PC-9 (cell line): ENCODE measurements around the gene SLC12A4. TPM values are rescaled to one million over a fixed set of nuclear protein-coding genes. Genes with fewer than 3 reads are reported as not detected.

Experiments used
- BruUV-seq: library from RNA; stranded (reverse); fragments of 400-500 nt; replicated peaks from 2 replicates; lab custom pipeline; 2021; lab: Mats Ljungman, UMichigan
- CTCF ChIA-PET: fragments of 300-600 bp; sonication (Branson Sonifier 250); formaldehyde crosslinking; loops from one replicate; lab custom pipeline; 2022; ENCODE audit warnings: antibody characterized with exemption; lab: Charles Lee
- POLR2A ChIA-PET: fragments of 300-600 bp; sonication (Branson Sonifier 250); formaldehyde crosslinking; loops from one replicate; lab custom pipeline; 2022; ENCODE audit warnings: antibody characterized with exemption; ENCODE audit not compliant: unreplicated experiment; lab: Charles Lee
- DNase-seq, 2 experiments: peaks; one replicate each; pipeline versions ENCODE4 v3.0.0 to v3.0.0-alpha.2; 2015 to 2022; ENCODE audit warnings: mixed read lengths in 1 of 2
- H2AFZ ChIP-seq: fragments of 200-600 bp; sonication (generic); 2 replicates; pipeline ENCODE4 v1.8.1; 2017; ENCODE audit warnings: antibody characterized with exemption
- H3F3A ChIP-seq: fragments of 200-600 bp; sonication (generic); 2 replicates; pipeline ENCODE4 v1.8.1; 2017; ENCODE audit warnings: antibody characterized with exemption, mild to moderate bottlenecking, low read depth; ENCODE audit not compliant: insufficient read depth
- H3K27ac ChIP-seq: fragments of 200-600 bp; sonication (generic); 2 replicates; pipeline ENCODE4 v1.6.1; 2016; ENCODE audit warnings: mixed run types
- H3K27me3 ChIP-seq: fragments of 200-600 bp; sonication (generic); 2 replicates; pipeline ENCODE4 v1.6.1; 2016; ENCODE audit warnings: low read depth, mixed run types; ENCODE audit not compliant: insufficient read depth
- H3K36me3 ChIP-seq: fragments of 200-600 bp; sonication (generic); 2 replicates; pipeline ENCODE4 v1.6.1; 2016; ENCODE audit warnings: low read depth, mixed run types
- H3K4me1 ChIP-seq: fragments of 200-600 bp; sonication (generic); replicated peaks from 2 replicates; pipeline ENCODE4 v1.6.1; 2016; ENCODE audit warnings: mixed run types; ENCODE audit not compliant: insufficient read depth
- H3K4me2 ChIP-seq: fragments of 200-600 bp; sonication (generic); 2 replicates; pipeline ENCODE4 v1.6.1; 2017; ENCODE audit warnings: mixed run types
- H3K4me3 ChIP-seq: fragments of 200-600 bp; sonication (generic); 2 replicates; pipeline ENCODE4 v1.6.1; 2016; ENCODE audit warnings: mixed run types
- H3K79me2 ChIP-seq: fragments of 200-600 bp; sonication (generic); 2 replicates; pipeline ENCODE4 v1.6.1; 2017; ENCODE audit warnings: low read depth, mixed run types
- H3K9me2 ChIP-seq: fragments of 200-600 bp; sonication (generic); 2 replicates; pipeline ENCODE4 v1.8.1; 2017; ENCODE audit warnings: mild to moderate bottlenecking; ENCODE audit not compliant: insufficient read depth
- H3K9me3 ChIP-seq: fragments of 200-600 bp; sonication (generic); 2 replicates; pipeline ENCODE4 v1.8.1; 2016; ENCODE audit warnings: low read depth; ENCODE audit not compliant: insufficient read depth
- H4K20me1 ChIP-seq: fragments of 200-600 bp; sonication (generic); 2 replicates; pipeline ENCODE4 v1.8.1; 2017; ENCODE audit not compliant: insufficient read depth
- EZH2 ChIP-seq: fragments of 200-600 bp; sonication (generic); IDR thresholded peaks from 2 replicates; pipeline ENCODE4 v1.8.0; 2017; ENCODE audit warnings: antibody characterized with exemption, low read depth
- intact Hi-C: fragments of 100-400 bp; cut with micrococcal nuclease; formaldehyde crosslinking; loops from one replicate; pipeline ENCODE4 v1.10.0; 2022; ENCODE audit not compliant: unreplicated experiment
- total RNA-seq: library from RNA; stranded (reverse); gene quantifications from 2 replicates; pipeline ENCODE4 v1.2.3, GENCODE V29; 2021
- TF ChIP-seq, protein P1 (sequence below): fragments of 200-600 bp; sonication (generic); conservative IDR thresholded peaks from 2 replicates; pipeline ENCODE4 v1.6.1; 2017; ENCODE audit warnings: mixed run types, antibody characterized with exemption, mild to moderate bottlenecking, moderate library complexity

Gene SLC12A4
- total RNA-seq, 1 experiment from 2014 or later = 27.0 TPM

DNA sequence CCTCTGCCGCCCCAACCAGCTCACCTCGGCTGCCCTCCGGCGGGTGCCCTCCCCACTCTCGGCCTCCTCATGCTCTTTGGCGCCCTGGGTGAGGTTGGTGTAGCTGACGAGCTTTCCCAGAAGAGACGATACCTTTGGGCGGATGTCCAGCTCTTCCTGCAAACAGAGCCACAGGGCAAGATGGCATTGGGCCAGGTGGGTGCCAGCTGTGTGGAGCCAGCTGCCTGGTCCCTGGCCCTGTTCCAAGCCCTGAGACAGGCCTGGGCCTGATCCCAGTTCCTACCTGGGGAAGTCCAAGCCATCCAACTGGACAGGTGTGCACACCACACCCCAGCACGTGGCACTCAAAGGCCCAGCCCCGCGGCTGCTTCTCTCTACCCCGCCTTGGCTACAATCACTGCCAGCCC is 6.9 kb downstream of the SLC12A4 start:
- no peaks in the 10 kb centered on the region for H3K79me2 ChIP-seq
- H3K4me1 ChIP-seq = no peaks in the 10 kb centered on the region
- no peak overlapping the region for H3K4me2 ChIP-seq
- TF ChIP-seq, protein P1, sequence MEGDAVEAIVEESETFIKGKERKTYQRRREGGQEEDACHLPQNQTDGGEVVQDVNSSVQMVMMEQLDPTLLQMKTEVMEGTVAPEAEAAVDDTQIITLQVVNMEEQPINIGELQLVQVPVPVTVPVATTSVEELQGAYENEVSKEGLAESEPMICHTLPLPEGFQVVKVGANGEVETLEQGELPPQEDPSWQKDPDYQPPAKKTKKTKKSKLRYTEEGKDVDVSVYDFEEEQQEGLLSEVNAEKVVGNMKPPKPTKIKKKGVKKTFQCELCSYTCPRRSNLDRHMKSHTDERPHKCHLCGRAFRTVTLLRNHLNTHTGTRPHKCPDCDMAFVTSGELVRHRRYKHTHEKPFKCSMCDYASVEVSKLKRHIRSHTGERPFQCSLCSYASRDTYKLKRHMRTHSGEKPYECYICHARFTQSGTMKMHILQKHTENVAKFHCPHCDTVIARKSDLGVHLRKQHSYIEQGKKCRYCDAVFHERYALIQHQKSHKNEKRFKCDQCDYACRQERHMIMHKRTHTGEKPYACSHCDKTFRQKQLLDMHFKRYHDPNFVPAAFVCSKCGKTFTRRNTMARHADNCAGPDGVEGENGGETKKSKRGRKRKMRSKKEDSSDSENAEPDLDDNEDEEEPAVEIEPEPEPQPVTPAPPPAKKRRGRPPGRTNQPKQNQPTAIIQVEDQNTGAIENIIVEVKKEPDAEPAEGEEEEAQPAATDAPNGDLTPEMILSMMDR = no peak
- no peak for TF ChIP-seq EZH2
- peak in 1 of 2 experiments; percentile 97 for DNase-seq
- intact Hi-C loops = loop anchor here (1.0 kb wide), 1 partner anchor 79 kb away; no protein-coding TSS in a partner anchor
- ChIA-PET POLR2A (interaction anchor here (0.6 kb wide), 2 partner anchors 430 to 495 kb away, joined by 3 to 9 read pairs; no protein-coding TSS in a partner anchor), CTCF (interaction anchor here (0.6 kb wide), 1 partner anchor 79 kb away, joined by 3 read pairs; no protein-coding TSS in a partner anchor)
- H4K20me1 ChIP-seq = no peaks in the 10 kb centered on the region
- no peaks in the 10 kb centered on the region for H3K27me3 ChIP-seq
- no peaks in the 10 kb centered on the region for H3K9me2 ChIP-seq
- no peak overlapping the region for H3K27ac ChIP-seq
- no peaks in the 10 kb centered on the region for H3K9me3 ChIP-seq
- no peak overlapping the region for H2AFZ ChIP-seq
- H3K4me3 ChIP-seq = no peak overlapping the region
- no peaks in the 10 kb centered on the region for H3F3A ChIP-seq
- no peaks in the 10 kb centered on the region for H3K36me3 ChIP-seq
- BruUV-seq = no TSS peak

DNA sequence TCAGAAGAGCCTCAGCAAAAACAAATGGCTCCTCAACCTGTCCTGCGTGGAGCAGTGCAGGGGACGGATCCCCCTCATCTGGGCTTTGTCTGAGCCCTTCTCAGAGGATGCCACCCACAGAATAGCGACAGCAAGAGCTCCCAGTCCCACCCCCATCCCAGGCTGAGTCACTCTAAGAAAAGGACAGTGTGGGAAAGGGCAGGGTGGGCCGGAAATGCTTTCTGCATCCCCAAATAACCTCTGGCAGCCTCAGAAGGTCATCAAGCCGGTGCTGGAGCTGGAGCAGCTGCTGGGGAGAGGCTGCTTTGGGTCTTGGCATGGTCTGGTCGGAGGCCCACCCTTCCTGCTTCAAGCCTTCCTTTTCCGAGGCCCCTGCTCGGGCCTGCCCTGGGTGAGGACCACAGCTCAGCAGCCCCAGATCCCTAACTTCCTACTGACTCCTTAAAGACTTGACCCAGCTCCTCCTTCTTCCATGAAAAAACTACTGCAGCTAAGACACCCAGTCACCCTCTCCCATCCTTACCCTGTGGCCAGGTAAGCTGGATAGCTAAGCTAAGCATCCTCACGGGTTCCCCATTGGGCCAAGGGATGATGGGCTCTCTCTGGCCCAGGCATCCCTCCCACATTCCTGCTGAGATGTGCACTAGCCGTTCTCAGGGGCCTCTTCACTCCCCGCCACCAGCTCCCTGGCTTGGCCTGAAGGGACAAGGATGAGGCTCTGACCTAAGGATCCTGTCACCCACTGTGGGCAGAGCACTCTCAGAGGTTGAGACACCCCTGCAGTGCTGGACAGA is 8.7 kb downstream of the SLC12A4 start:
- intact Hi-C loops = no loop called here
- Histone ChIP-seq H3K4me3 (no peak overlapping the region), H3K27ac (no peak overlapping the region), H3K4me2 (no peak overlapping the region), H3F3A (no peaks in the 10 kb centered on the region), H3K9me2 (no peaks in the 10 kb centered on the region), H3K9me3 (no peaks in the 10 kb centered on the region), H3K79me2 (no peaks in the 10 kb centered on the region), H3K27me3 (no peaks in the 10 kb centered on the region), H2AFZ (no peak overlapping the region), H3K4me1 (no peaks in the 10 kb centered on the region), H4K20me1 (no peaks in the 10 kb centered on the region), H3K36me3 (no peaks in the 10 kb centered on the region)
- no peak for TF ChIP-seq EZH2
- TF ChIP-seq, protein P1 = no peak
- BruUV-seq = no TSS peak
- DNase-seq = no peak
- ChIA-PET CTCF (interaction anchor here (0.6 kb wide), 1 partner anchor 231 kb away, joined by 4 read pairs; no protein-coding TSS in a partner anchor), POLR2A (interaction anchor here (0.6 kb wide), 1 partner anchor 713 kb away, joined by 4 read pairs; no protein-coding TSS in a partner anchor)

DNA sequence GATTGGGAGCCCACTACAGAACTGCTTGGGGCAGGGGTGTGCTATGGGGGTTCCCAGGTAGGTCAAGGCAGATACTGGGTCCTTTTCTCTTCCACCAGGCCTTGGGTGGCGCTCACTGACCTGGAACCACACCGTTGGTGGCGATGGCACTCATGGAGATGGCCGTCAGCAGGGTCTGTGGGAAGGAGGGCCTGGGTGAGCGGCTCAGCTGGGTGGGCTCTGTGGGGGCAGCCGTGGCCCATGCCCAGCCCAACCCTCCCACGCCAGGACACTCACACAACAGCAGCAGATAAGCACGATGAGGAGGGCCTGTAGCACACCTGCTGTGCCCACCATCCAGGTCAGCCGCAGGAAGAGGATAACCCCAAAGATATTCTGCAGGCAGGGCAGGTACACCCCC is 10.8 kb downstream of the SLC12A4 start:
- no TSS peak for BruUV-seq
- Histone ChIP-seq H3K4me3 (no peak overlapping the region), H3K36me3 (no peaks in the 10 kb centered on the region), H3K79me2 (no peaks in the 10 kb centered on the region), H2AFZ (no peak overlapping the region), H3K4me1 (no peaks in the 10 kb centered on the region), H3F3A (no peaks in the 10 kb centered on the region), H3K4me2 (no peak overlapping the region), H3K9me3 (no peaks in the 10 kb centered on the region), H3K27me3 (no peaks in the 10 kb centered on the region), H4K20me1 (no peaks in the 10 kb centered on the region), H3K9me2 (no peaks in the 10 kb centered on the region), H3K27ac (no peak overlapping the region)
- TF ChIP-seq, protein P1 = no peak
- no peak for TF ChIP-seq EZH2
- intact Hi-C loops = no loop called here
- ChIA-PET CTCF (no interaction called here), POLR2A (no interaction called here)
- no peak for DNase-seq
